H1 (cell line): ENCODE data around the gene ADAM12. TPM values are rescaled to one million over a fixed set of nuclear protein-coding genes. Genes with fewer than 3 reads are reported as not detected.

Experiments used
- CTCF ChIA-PET: fragments of 300-600 bp; sonication (Branson Sonifier 250); formaldehyde crosslinking; loops from one replicate; lab custom pipeline; 2021; ENCODE audit not compliant: partially characterized antibody; lab: Charles Lee
- POLR2A ChIA-PET: fragments of 300-600 bp; sonication (Branson Sonifier 250); formaldehyde crosslinking; loops from one replicate; lab custom pipeline; 2021; ENCODE audit warnings: inconsistent platforms; ENCODE audit not compliant: partially characterized antibody; lab: Charles Lee
- DNase-seq, 2 experiments: peaks; one replicate each; pipeline versions ENCODE4 v3.0.0 to v3.0.0-alpha.2; 2010 to 2022; ENCODE audit warnings: low spot score in 2 of 2, low read depth in 1 of 2, mixed read lengths in 1 of 2
- FAIRE-seq: peaks from 2 replicates; lab custom pipeline; 2011; peaks lifted over from hg19 to GRCh38; lab: Jason Lieb, UNC
- H2AFZ ChIP-seq: 2 replicates; pipeline ENCODE4 v1.8.1; 2012; ENCODE audit warnings: low read length, inconsistent platforms
- H2AK5ac ChIP-seq: 2 replicates; pipeline ENCODE4 v1.6.1; 2013; ENCODE audit warnings: low read depth, low read length
- H2BK120ac ChIP-seq: replicated peaks from 2 replicates; pipeline ENCODE3; 2013; ENCODE audit warnings: low read depth, low read length, inconsistent platforms
- H2BK12ac ChIP-seq: 2 replicates; pipeline ENCODE4 v1.6.1; 2013; ENCODE audit warnings: low read depth, low read length
- H2BK15ac ChIP-seq: 2 replicates; pipeline ENCODE4 v1.6.1; 2013; ENCODE audit warnings: low read length
- H2BK20ac ChIP-seq: 2 replicates; pipeline ENCODE4 v1.6.1; 2013; ENCODE audit warnings: low read length
- H2BK5ac ChIP-seq: 2 replicates; pipeline ENCODE4 v1.6.1; 2013; ENCODE audit warnings: low read depth, low read length
- H3K14ac ChIP-seq: 2 replicates; pipeline ENCODE4 v1.6.1; 2013; ENCODE audit warnings: inconsistent platforms; ENCODE audit not compliant: insufficient read length
- H3K18ac ChIP-seq: 2 replicates; pipeline ENCODE4 v1.6.1; 2013; ENCODE audit warnings: low read length; ENCODE audit errors: extremely low read depth
- H3K23ac ChIP-seq: 2 replicates; pipeline ENCODE4 v1.6.1; 2013; ENCODE audit warnings: inconsistent platforms; ENCODE audit not compliant: insufficient read length
- H3K23me2 ChIP-seq: 2 replicates; pipeline ENCODE4 v1.6.1; 2013; ENCODE audit warnings: low read depth, low read length
- H3K27ac ChIP-seq: 2 replicates; pipeline ENCODE4 v1.6.1; 2011; ENCODE audit warnings: low read depth, low read length, inconsistent platforms
- H3K27me3 ChIP-seq, 4 experiments: replicated peaks in 1 of 4; 1 replicate in 1 of 4; 2 replicates in 3 of 4; pipeline versions ENCODE4 v1.6.1 to v1.8.1; 2011 to 2013; ENCODE audit warnings: low read length in 3 of 4, mild to moderate bottlenecking in 3 of 4, inconsistent platforms in 2 of 4, mixed read lengths in 2 of 4, moderate library complexity in 1 of 4; ENCODE audit not compliant: control insufficient read depth in 3 of 4, insufficient read depth in 3 of 4; ENCODE audit errors: extremely low read depth in 1 of 4
- H3K36me3 ChIP-seq, 4 experiments: 2 replicates each; pipeline versions ENCODE4 v1.6.1 to v1.8.1; 2011 to 2013; ENCODE audit warnings: mild to moderate bottlenecking in 4 of 4, low read length in 3 of 4, moderate library complexity in 2 of 4, control low read depth in 1 of 4, inconsistent platforms in 1 of 4; ENCODE audit not compliant: insufficient read depth in 4 of 4, control insufficient read depth in 2 of 4
- H3K4ac ChIP-seq: replicated peaks from 2 replicates; pipeline ENCODE3; 2013; ENCODE audit warnings: low read length, low read depth, mixed read lengths, inconsistent platforms; ENCODE audit not compliant: insufficient read length
- H3K4me1 ChIP-seq, 4 experiments: replicated peaks in 1 of 4; 1 replicate in 1 of 4; 2 replicates in 3 of 4; pipeline versions ENCODE4 v1.6.1 to v1.8.1; 2011 to 2013; ENCODE audit warnings: low read length in 3 of 4, inconsistent platforms in 2 of 4, mixed read lengths in 1 of 4; ENCODE audit not compliant: insufficient read depth in 4 of 4, control insufficient read depth in 3 of 4
- H3K4me2 ChIP-seq, 2 experiments: 2 replicates each; pipeline versions ENCODE4 v1.6.1 to v1.8.1; 2011 to 2013; ENCODE audit warnings: low read depth in 2 of 2, low read length in 2 of 2, control low read depth in 1 of 2, inconsistent platforms in 1 of 2, mild to moderate bottlenecking in 1 of 2; ENCODE audit not compliant: insufficient read depth in 1 of 2
- H3K4me3 ChIP-seq, 4 experiments: fragments of 200-600, 300-600 bp in 1 of 4; sonication (generic), shearing (Covaris generic), sonication (Bioruptor Twin) in 1 of 4; 2 replicates each; pipeline versions ENCODE4 v1.5.1 to v1.8.1; 2011 to 2016; ENCODE audit warnings: low read length in 4 of 4, low read depth in 3 of 4, control low read depth in 2 of 4, inconsistent platforms in 2 of 4, mild to moderate bottlenecking in 2 of 4, mixed read lengths in 1 of 4, moderate library complexity in 1 of 4; ENCODE audit not compliant: insufficient read depth in 2 of 4; ENCODE audit errors: extremely low read depth in 1 of 4
- H3K56ac ChIP-seq: replicated peaks from 2 replicates; pipeline ENCODE3; 2013; ENCODE audit warnings: low read depth, mild to moderate bottlenecking, mixed read lengths, low read length, inconsistent platforms; ENCODE audit not compliant: insufficient read length
- H3K79me1 ChIP-seq: 2 replicates; pipeline ENCODE4 v1.6.1; 2013; ENCODE audit warnings: low read depth, low read length, control low read depth
- H3K79me2 ChIP-seq, 2 experiments: 2 replicates each; pipeline versions ENCODE4 v1.6.1 to v1.8.1; 2012 to 2013; ENCODE audit warnings: low read length in 2 of 2, mild to moderate bottlenecking in 2 of 2, inconsistent platforms in 1 of 2; ENCODE audit not compliant: insufficient read depth in 2 of 2, control insufficient read depth in 1 of 2
- H3K9ac ChIP-seq, 4 experiments: replicated peaks in 1 of 4; 1 replicate in 1 of 4; 2 replicates in 3 of 4; pipeline versions ENCODE4 v1.6.1 to v1.8.1; 2011 to 2013; ENCODE audit warnings: low read depth in 3 of 4, low read length in 3 of 4, control low read depth in 2 of 4, mild to moderate bottlenecking in 2 of 4, moderate library complexity in 2 of 4, inconsistent platforms in 1 of 4; ENCODE audit errors: extremely low read depth in 1 of 4
- H3K9me3 ChIP-seq, 2 experiments: 2 replicates each; pipeline versions ENCODE4 v1.6.1 to v1.8.1; 2012 to 2013; ENCODE audit warnings: mild to moderate bottlenecking in 2 of 2, moderate library complexity in 2 of 2, control low read depth in 1 of 2, inconsistent platforms in 1 of 2, low read depth in 1 of 2, low read length in 1 of 2, mixed read lengths in 1 of 2; ENCODE audit not compliant: insufficient read depth in 2 of 2
- H4K20me1 ChIP-seq, 2 experiments: replicated peaks in 1 of 2; 2 replicates each; pipeline versions ENCODE3 to v1.8.1; 2011 to 2013; ENCODE audit warnings: inconsistent platforms in 2 of 2, low read length in 2 of 2, mild to moderate bottlenecking in 1 of 2; ENCODE audit not compliant: insufficient read depth in 2 of 2, control insufficient read depth in 1 of 2
- H4K5ac ChIP-seq: 2 replicates; pipeline ENCODE4 v1.6.1; 2013; ENCODE audit warnings: low read length, low read depth, mixed read lengths, inconsistent platforms; ENCODE audit not compliant: insufficient read length
- H4K8ac ChIP-seq: 2 replicates; pipeline ENCODE4 v1.8.0; 2013; ENCODE audit warnings: mild to moderate bottlenecking, moderate library complexity, low read length, inconsistent platforms; ENCODE audit not compliant: insufficient read depth; ENCODE audit errors: extremely low read depth
- H4K91ac ChIP-seq: replicated peaks from 2 replicates; pipeline ENCODE3; 2013; ENCODE audit warnings: low read length, mixed read lengths, inconsistent platforms; ENCODE audit not compliant: insufficient read length
- BACH1 ChIP-seq: IDR thresholded peaks from 2 replicates; pipeline ENCODE4 v1.6.1; 2012; ENCODE audit warnings: low read length, improper control_type of control experiment
- BRCA1 ChIP-seq: IDR thresholded peaks from 2 replicates; pipeline ENCODE4 v1.6.1; 2012; ENCODE audit warnings: low read depth, low read length, improper control_type of control experiment
- EZH2 ChIP-seq: fragments of 200-600 bp; sonication (generic); IDR thresholded peaks from 2 replicates; pipeline ENCODE4 v1.7.1; 2012; ENCODE audit warnings: low read depth, mild to moderate bottlenecking, moderate library complexity, low read length, inconsistent platforms; ENCODE audit not compliant: severe bottlenecking
- JUN ChIP-seq: IDR thresholded peaks from 2 replicates; pipeline ENCODE4 v1.6.1; 2011; ENCODE audit warnings: low read depth, mild to moderate bottlenecking, improper control_type of control experiment, low read length
- JUND ChIP-seq: IDR thresholded peaks from 2 replicates; pipeline ENCODE4 v1.6.1; 2011; ENCODE audit warnings: mild to moderate bottlenecking, improper control_type of control experiment, low read length
- NRF1 ChIP-seq: IDR thresholded peaks from 2 replicates; pipeline ENCODE4 v1.6.1; 2011; ENCODE audit warnings: mild to moderate bottlenecking, low read depth, low read length, improper control_type of control experiment
- RBBP5 ChIP-seq: IDR thresholded peaks from 2 replicates; pipeline ENCODE4 v1.7.1; 2012; ENCODE audit warnings: low read depth, mild to moderate bottlenecking, inconsistent platforms, low read length, moderate library complexity, borderline replicate concordance
- SP4 ChIP-seq: IDR thresholded peaks from 2 replicates; pipeline ENCODE4 v1.6.1; 2012; ENCODE audit warnings: low read length, inconsistent platforms
- SUZ12 ChIP-seq: fragments of 200-600 bp; sonication (generic); IDR thresholded peaks from 2 replicates; pipeline ENCODE4 v1.6.1; 2012; ENCODE audit warnings: mild to moderate bottlenecking, inconsistent platforms, low read length, moderate library complexity, mixed read lengths
- TBP ChIP-seq: IDR thresholded peaks from 2 replicates; pipeline ENCODE4 v1.6.1; 2011; ENCODE audit warnings: low read depth, low read length, improper control_type of control experiment
- YY1 ChIP-seq: IDR thresholded peaks from 2 replicates; pipeline ENCODE4 v1.6.1; 2011; ENCODE audit warnings: low read depth, mild to moderate bottlenecking, low read length
- WGBS, 2 experiments: shearing (Covaris generic) in 1 of 2; methylation state at CpG; one replicate each; pipeline versions ENCODE4 v1.1.6 to v1.1.7; 2013 to 2015; ENCODE audit warnings: low lambda C conversion rate in 2 of 2, mixed read lengths in 2 of 2, inconsistent platforms in 1 of 2, low coverage in 1 of 2, missing lambda C conversion rate in 1 of 2; ENCODE audit not compliant: insufficient replicate concordance in 2 of 2, insufficient coverage in 1 of 2, insufficient read length in 1 of 2; ENCODE audit errors: extremely low coverage in 1 of 2, missing lambda C conversion rate in 1 of 2; 5-methylcytosine and 5-hydroxymethylcytosine counted together
- polyA plus RNA-seq, 7 experiments: library from polyadenylated mRNA; depleted of rRNA in 3 of 7; stranded (reverse) in 5 of 7; unstranded in 2 of 7; fragments of >200 nt in 5 of 7; fragments of 200-250 nt in 2 of 7; gene quantifications; 1 replicate in 5 of 7; 2 replicates in 1 of 7; 4 replicates in 1 of 7; pipeline versions ENCODE4 v1.2.1 to v1.2.3, GENCODE V29; 2011 to 2013; ENCODE audit warnings: missing spikeins in 2 of 7, mixed read lengths in 2 of 7
- total RNA-seq: library from RNA; stranded (reverse); fragmentation: NEBNext Ultra II Directional; extraction: Animal tissue kit (Norgen Biotek cat#: 25700); gene quantifications from 2 replicates; pipeline ENCODE4 v1.2.1, GENCODE V29; 2021
- TF ChIP-seq, protein P1 (sequence below): IDR thresholded peaks from 2 replicates; pipeline ENCODE4 v1.6.1; 2011; ENCODE audit warnings: low read depth, mild to moderate bottlenecking, low read length; ENCODE audit not compliant: insufficient read depth
- TF ChIP-seq, protein P2 (sequence below): IDR thresholded peaks from 2 replicates; pipeline ENCODE4 v1.6.1; 2012; ENCODE audit warnings: inconsistent platforms

Gene ADAM12
- total and polyA plus RNA-seq, 2 of the 8 experiments (the other 6 are each of a cell fraction or from before 2014, with no cell fraction given) = 0.07 to 0.17 TPM

DNA sequence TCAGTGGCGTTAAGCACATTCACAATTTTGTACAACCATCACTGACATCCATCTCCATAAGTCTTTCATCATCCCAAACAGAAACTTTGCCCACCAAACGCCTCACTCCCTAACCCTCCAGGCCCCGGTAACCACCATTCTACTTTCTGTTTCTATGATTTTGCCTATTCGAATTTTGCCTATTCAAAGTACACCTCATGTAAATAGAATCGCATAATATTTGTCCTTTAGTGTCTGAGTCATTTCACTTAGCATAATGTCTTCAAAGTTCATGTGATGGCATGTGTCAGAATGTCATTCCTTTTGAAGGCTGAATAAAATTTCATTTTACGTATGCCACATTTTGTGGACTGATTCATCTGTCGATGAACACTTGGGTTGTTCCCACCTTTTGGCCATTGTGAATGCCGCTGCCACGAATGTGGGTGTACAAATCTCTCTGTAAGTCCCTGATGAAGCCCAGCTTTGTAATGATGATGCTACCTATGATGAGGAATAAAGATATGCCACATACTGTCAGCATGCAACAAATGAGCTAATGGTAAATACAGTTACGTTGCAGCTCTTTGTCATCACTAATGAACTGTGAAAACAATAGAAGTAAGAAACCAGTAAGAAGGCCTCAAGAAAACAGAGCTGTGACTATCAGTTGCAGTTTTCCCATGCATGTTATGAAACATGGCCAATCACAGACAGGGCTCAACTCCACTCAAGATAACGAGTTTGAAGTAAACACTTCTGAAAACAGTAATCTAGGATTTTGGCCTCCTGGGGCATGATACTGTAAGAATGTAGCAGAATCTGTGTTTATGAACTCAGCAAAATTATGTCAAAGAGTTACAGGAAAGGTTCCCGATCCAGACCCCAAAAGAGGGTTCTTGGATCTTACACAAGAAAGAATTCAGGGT, 120.0 kb downstream of the ADAM12 start:
- H4K8ac ChIP-seq = no peak overlapping the region
- H3K56ac ChIP-seq = no peak overlapping the region
- no peak overlapping the region for H3K14ac ChIP-seq
- H2BK5ac ChIP-seq = no peak overlapping the region
- no peak overlapping the region for H3K23ac ChIP-seq
- ChIA-PET CTCF (no interaction called here), POLR2A (no interaction called here)
- no peak overlapping the region for H4K5ac ChIP-seq
- H3K4me3 ChIP-seq = no peak overlapping the region
- no peak overlapping the region for H3K4ac ChIP-seq
- no peak overlapping the region for H2BK12ac ChIP-seq
- H3K9me3 ChIP-seq = peaks cover 10 to 12% of the 10 kb centered on the region in 2 experiments; a peak in 3 of 4 replicates
- no peak overlapping the region for H3K9ac ChIP-seq
- H4K91ac ChIP-seq = no peak overlapping the region
- H3K23me2 ChIP-seq = no peaks in the 10 kb centered on the region
- H3K36me3 ChIP-seq = no peaks in the 10 kb centered on the region
- H3K27ac ChIP-seq = no peak overlapping the region
- no peaks in the 10 kb centered on the region for H3K79me1 ChIP-seq
- no peak overlapping the region for H2BK120ac ChIP-seq
- no peaks in the 10 kb centered on the region for H3K79me2 ChIP-seq
- FAIRE-seq (no peak), DNase-seq (no peak)
- H3K4me2 ChIP-seq = no peak overlapping the region
- H2AK5ac ChIP-seq = no peak overlapping the region
- WGBS, 2 experiments = 88% methylated on average over 12 of the region's 12 CpGs; no CpG with 5 or more reads in 1 of the 2 experiments
- no peaks in the 10 kb centered on the region for H4K20me1 ChIP-seq
- H2BK20ac ChIP-seq = no peak overlapping the region
- H2BK15ac ChIP-seq = no peak overlapping the region
- no peaks in the 10 kb centered on the region; a peak in 1 of 7 replicates for H3K4me1 ChIP-seq
- no peaks in the 10 kb centered on the region for H3K27me3 ChIP-seq
- no peak overlapping the region for H3K18ac ChIP-seq
- no peak overlapping the region for H2AFZ ChIP-seq
- no peak for TF ChIP-seq RBBP5
- TF ChIP-seq YY1 = no peak
- no peak for TF ChIP-seq NRF1
- TF ChIP-seq JUN = no peak
- TF ChIP-seq, protein P1, sequence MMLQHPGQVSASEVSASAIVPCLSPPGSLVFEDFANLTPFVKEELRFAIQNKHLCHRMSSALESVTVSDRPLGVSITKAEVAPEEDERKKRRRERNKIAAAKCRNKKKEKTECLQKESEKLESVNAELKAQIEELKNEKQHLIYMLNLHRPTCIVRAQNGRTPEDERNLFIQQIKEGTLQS = no peak
- TF ChIP-seq BACH1 = no peak
- no peak for TF ChIP-seq TBP
- TF ChIP-seq SP4 = no peak
- TF ChIP-seq, protein P2, sequence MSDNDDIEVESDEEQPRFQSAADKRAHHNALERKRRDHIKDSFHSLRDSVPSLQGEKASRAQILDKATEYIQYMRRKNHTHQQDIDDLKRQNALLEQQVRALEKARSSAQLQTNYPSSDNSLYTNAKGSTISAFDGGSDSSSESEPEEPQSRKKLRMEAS = no peak
- TF ChIP-seq JUND = no peak
- TF ChIP-seq BRCA1 = no peak
- TF ChIP-seq SUZ12 = no peak
- no peak for TF ChIP-seq EZH2
